ENCODE measurements around the gene ERGIC1.

The ERGIC1 gene

GRCh38 chr5:172913117-172913850 lies 79.2 kb downstream of the ERGIC1 start:
- no peak for TF ChIP-seq CTCF (IDR thresholded peaks at IDR 0.05; ENCODE audit: low read depth, low read length, missing control alignments)
- DNase-seq (ENCODE audit: low read depth), result no peak
- no peak overlapping the region for H3K4me3 ChIP-seq (ENCODE audit: low read depth, low read length)

GRCh38 chr5:172915514-172915913 lies 81.5 kb downstream of the ERGIC1 start:
- no peak for DNase-seq (ENCODE audit: low read depth)
- TF ChIP-seq CTCF (IDR thresholded peaks at IDR 0.05; ENCODE audit: low read depth, low read length, missing control alignments), result no peak
- H3K4me3 ChIP-seq (ENCODE audit: low read depth, low read length), result no peak overlapping the region

- no peak overlapping the region for H3K4me3 ChIP-seq (ENCODE audit: low read depth, low read length)
- no peak for DNase-seq (ENCODE audit: low read depth)
- TF ChIP-seq CTCF (IDR thresholded peaks at IDR 0.05; ENCODE audit: low read depth, low read length, missing control alignments), result no peak
Measured at GRCh38 chr5:172918421-172919371, 84.6 kb downstream of the ERGIC1 start.

GRCh38 chr5:172919525-172920446 lies 85.7 kb downstream of the ERGIC1 start:
- H3K4me3 ChIP-seq (ENCODE audit: low read depth, low read length), result no peak overlapping the region
- DNase-seq (ENCODE audit: low read depth), result no peak

GRCh38 chr5:172920447-172920849 lies 86.4 kb downstream of the ERGIC1 start:
- no peak overlapping the region for H3K4me3 ChIP-seq (ENCODE audit: low read depth, low read length)
- DNase-seq (ENCODE audit: low read depth), result no peak
- TF ChIP-seq CTCF (IDR thresholded peaks at IDR 0.05; ENCODE audit: low read depth, low read length, missing control alignments), result no peak

More at GRCh38 chr5:172919525-172920446, 85.7 kb downstream of the ERGIC1 start:
- no peak for TF ChIP-seq CTCF (IDR thresholded peaks at IDR 0.05; ENCODE audit: low read depth, low read length, missing control alignments)

- no peak for DNase-seq (ENCODE audit: low read depth)
- no peak for TF ChIP-seq CTCF (IDR thresholded peaks at IDR 0.05; ENCODE audit: low read depth, low read length, missing control alignments)
- no peak overlapping the region for H3K4me3 ChIP-seq (ENCODE audit: low read depth, low read length)
Measured at GRCh38 chr5:172920995-172921394, 86.9 kb downstream of the ERGIC1 start.
